IMR-90 (cell line): ENCODE measurements around the gene SLC2A6. TPM values are rescaled to one million over a fixed set of nuclear protein-coding genes. Genes with fewer than 3 reads are reported as not detected.

Source experiments
- ATAC-seq: fragments of 200-7000 bp; cut with Tn5 transposase; 2 replicates; pipeline ENCODE4 v1.9.1; 2020; ENCODE audit warnings: low read depth, mild to moderate bottlenecking, moderate library complexity
- BruUV-seq: library from RNA; stranded (reverse); fragments of 400-500 nt; replicated peaks from 2 replicates; lab custom pipeline; 2021; lab: Mats Ljungman, UMichigan
- CTCF ChIA-PET: fragments of 300-600 bp; formaldehyde crosslinking; extraction: SDS; loops from one replicate; lab custom pipeline; 2021; ENCODE audit warnings: antibody characterized with exemption; lab: Yijun Ruan, JAX
- POLR2A ChIA-PET: fragments of 300-600 bp; sonication (Branson Sonifier 250); formaldehyde crosslinking; loops from one replicate; lab custom pipeline; 2022; ENCODE audit warnings: antibody characterized with exemption; ENCODE audit not compliant: unreplicated experiment; lab: Charles Lee
- DNase-seq: peaks from one replicate; pipeline ENCODE4 v3.0.0; 2013
- H2AFZ ChIP-seq: replicated peaks from 2 replicates; pipeline ENCODE3; 2013; ENCODE audit warnings: low read length, mild to moderate bottlenecking; ENCODE audit not compliant: poor library complexity
- H2AK5ac ChIP-seq: 2 replicates; pipeline ENCODE4 v1.6.1; 2013; ENCODE audit warnings: low read depth, low read length, inconsistent platforms
- H2AK9ac ChIP-seq: replicated peaks from 2 replicates; pipeline ENCODE3; 2013; ENCODE audit warnings: mild to moderate bottlenecking, low read depth, low read length, moderate library complexity; ENCODE audit not compliant: poor library complexity
- H2BK120ac ChIP-seq: 2 replicates; pipeline ENCODE4 v1.6.1; 2013; ENCODE audit warnings: low read depth, low read length, inconsistent platforms
- H2BK15ac ChIP-seq: 3 replicates; pipeline ENCODE4 v1.6.1; 2013; ENCODE audit warnings: low read depth, low read length, inconsistent platforms
- H2BK20ac ChIP-seq: 2 replicates; pipeline ENCODE4 v1.6.1; 2013; ENCODE audit warnings: low read depth, mild to moderate bottlenecking, inconsistent platforms, low read length, moderate library complexity
- H2BK5ac ChIP-seq: 2 replicates; pipeline ENCODE4 v1.6.1; 2013; ENCODE audit warnings: mild to moderate bottlenecking, low read depth, low read length, inconsistent platforms; ENCODE audit not compliant: poor library complexity, severe bottlenecking
- H3K14ac ChIP-seq: replicated peaks from 2 replicates; pipeline ENCODE4 v1.6.1; 2013; ENCODE audit warnings: low read depth, low read length, inconsistent platforms
- H3K18ac ChIP-seq: 2 replicates; pipeline ENCODE4 v1.6.1; 2013; ENCODE audit warnings: low read depth, low read length, control low read depth
- H3K23ac ChIP-seq: 2 replicates; pipeline ENCODE4 v1.6.1; 2013; ENCODE audit warnings: low read depth, low read length, inconsistent platforms
- H3K27ac ChIP-seq: 2 replicates; pipeline ENCODE4 v1.5.1; 2013; ENCODE audit warnings: mild to moderate bottlenecking, control low read depth, low read length; ENCODE audit not compliant: insufficient read depth
- H3K27me3 ChIP-seq: 2 replicates; pipeline ENCODE4 v1.6.1; 2013; ENCODE audit warnings: low read length; ENCODE audit not compliant: control insufficient read depth, insufficient read depth
- H3K36me3 ChIP-seq: 2 replicates; pipeline ENCODE4 v1.6.1; 2013; ENCODE audit warnings: low read length, mixed read lengths; ENCODE audit not compliant: control insufficient read depth, insufficient read depth
- H3K4ac ChIP-seq: 2 replicates; pipeline ENCODE4 v1.6.1; 2013; ENCODE audit warnings: low read depth, low read length, inconsistent platforms
- H3K4me1 ChIP-seq: 2 replicates; pipeline ENCODE4 v1.6.1; 2013; ENCODE audit warnings: low read length, mixed read lengths; ENCODE audit not compliant: control insufficient read depth, insufficient read depth
- H3K4me2 ChIP-seq: 2 replicates; pipeline ENCODE4 v1.6.1; 2013; ENCODE audit warnings: low read depth, mild to moderate bottlenecking, control low read depth, low read length, moderate library complexity
- H3K4me3 ChIP-seq: 2 replicates; pipeline ENCODE4 v1.5.1; 2013; ENCODE audit warnings: low read depth, mild to moderate bottlenecking, control low read depth, low read length, moderate library complexity; ENCODE audit not compliant: insufficient read depth
- H3K56ac ChIP-seq: 2 replicates; pipeline ENCODE4 v1.6.1; 2013; ENCODE audit warnings: low read length, inconsistent platforms; ENCODE audit not compliant: insufficient read depth; ENCODE audit errors: extremely low read depth
- H3K79me1 ChIP-seq, 2 experiments: 2 replicates each; pipeline ENCODE4 v1.6.1; 2013; ENCODE audit warnings: low read length in 2 of 2, inconsistent platforms in 1 of 2, low read depth in 1 of 2
- H3K9ac ChIP-seq: 2 replicates; pipeline ENCODE4 v1.6.1; 2013; ENCODE audit warnings: low read depth, low read length, control low read depth
- H3K9me1 ChIP-seq: 2 replicates; pipeline ENCODE4 v1.6.1; 2013; ENCODE audit warnings: low read length, inconsistent platforms; ENCODE audit not compliant: insufficient read depth
- H3K9me3 ChIP-seq: 2 replicates; pipeline ENCODE4 v1.6.1; 2013; ENCODE audit warnings: low read length; ENCODE audit not compliant: control insufficient read depth, insufficient read depth
- H4K20me1 ChIP-seq: 2 replicates; pipeline ENCODE4 v1.6.1; 2013; ENCODE audit warnings: low read length, inconsistent platforms; ENCODE audit not compliant: insufficient read depth
- H4K5ac ChIP-seq: 2 replicates; pipeline ENCODE4 v1.6.1; 2013; ENCODE audit warnings: mild to moderate bottlenecking, low read depth, low read length, control low read depth
- H4K8ac ChIP-seq, 2 experiments: 2 replicates each; pipeline ENCODE4 v1.6.1; 2013; ENCODE audit warnings: low read depth in 2 of 2, low read length in 2 of 2, control low read depth in 1 of 2, inconsistent platforms in 1 of 2
- H4K91ac ChIP-seq: 2 replicates; pipeline ENCODE4 v1.6.1; 2013; ENCODE audit warnings: low read depth, low read length, inconsistent platforms; ENCODE audit not compliant: insufficient read depth
- BHLHE40 ChIP-seq: fragments of 150-350 bp; IDR thresholded peaks from 2 replicates; pipeline ENCODE4 v1.6.1; 2016; ENCODE audit warnings: mild to moderate bottlenecking, low read depth, low read length
- CEBPB ChIP-seq: IDR thresholded peaks from 2 replicates; pipeline ENCODE4 v1.6.1; 2012; ENCODE audit warnings: low read depth, low read length, improper control_type of control experiment
- CHD1 ChIP-seq: IDR thresholded peaks from 2 replicates; pipeline ENCODE4 v1.6.1; 2012; ENCODE audit warnings: low read depth, low read length, improper control_type of control experiment
- ELK1 ChIP-seq: fragments of 150-350 bp; IDR thresholded peaks from 2 replicates; pipeline ENCODE4 v1.6.1; 2016; ENCODE audit warnings: low read depth, mild to moderate bottlenecking, low read length, moderate library complexity, borderline replicate concordance
- FOS ChIP-seq: fragments of 150-350 bp; IDR thresholded peaks from 2 replicates; pipeline ENCODE4 v1.6.1; 2016; ENCODE audit warnings: low read depth, low read length
- MAFK ChIP-seq: IDR thresholded peaks from 2 replicates; pipeline ENCODE4 v1.6.1; 2012; ENCODE audit warnings: low read depth, low read length, improper control_type of control experiment
- MAZ ChIP-seq: IDR thresholded peaks from 2 replicates; pipeline ENCODE4 v1.6.1; 2012; ENCODE audit warnings: low read depth, mild to moderate bottlenecking, low read length, improper control_type of control experiment, moderate library complexity, borderline replicate concordance
- MXI1 ChIP-seq: IDR thresholded peaks from 2 replicates; pipeline ENCODE4 v1.6.1; 2012; ENCODE audit warnings: low read depth, mild to moderate bottlenecking, low read length, moderate library complexity, borderline replicate concordance
- NFE2L2 ChIP-seq: fragments of 150-350 bp; IDR thresholded peaks from 2 replicates; pipeline ENCODE4 v1.6.1; 2016; ENCODE audit warnings: low read depth, mild to moderate bottlenecking, low read length
- POLR2A ChIP-seq: IDR thresholded peaks from 2 replicates; pipeline ENCODE4 v1.6.1; 2012; ENCODE audit warnings: mild to moderate bottlenecking, low read depth, low read length
- RAD21 ChIP-seq: IDR thresholded peaks from 2 replicates; pipeline ENCODE4 v1.6.1; 2012; ENCODE audit warnings: low read length, improper control_type of control experiment
- RCOR1 ChIP-seq: IDR thresholded peaks from 2 replicates; pipeline ENCODE4 v1.6.1; 2012; ENCODE audit warnings: mild to moderate bottlenecking, low read length, improper control_type of control experiment; ENCODE audit not compliant: insufficient replicate concordance
- RFX5 ChIP-seq: IDR thresholded peaks from 2 replicates; pipeline ENCODE4 v1.8.0; 2012; ENCODE audit warnings: low read depth, mild to moderate bottlenecking, low read length, moderate library complexity
- SMC3 ChIP-seq: fragments of 150-350 bp; IDR thresholded peaks from 2 replicates; pipeline ENCODE4 v1.6.1; 2016; ENCODE audit warnings: low read depth, mild to moderate bottlenecking, antibody characterized with exemption, low read length, moderate library complexity
- USF2 ChIP-seq: fragments of 150-350 bp; IDR thresholded peaks from 2 replicates; pipeline ENCODE4 v1.6.1; 2017; ENCODE audit warnings: mild to moderate bottlenecking, antibody characterized with exemption, low read length, low read depth
- WGBS, 2 experiments: methylation state at CpG; one replicate each; pipeline versions ENCODE4 v1.1.5 to v1.1.7; 2013; ENCODE audit warnings: missing lambda C conversion rate in 2 of 2; ENCODE audit not compliant: insufficient read length in 1 of 2; ENCODE audit errors: extremely low coverage in 2 of 2; 5-methylcytosine and 5-hydroxymethylcytosine counted together
- dilution Hi-C: fragments of 300-500 bp; cut with HindIII; formaldehyde crosslinking; loops from one replicate; pipeline ENCODE4 v1.14.3; 2018; ENCODE audit warnings: low sequenced_read_pairs; ENCODE audit not compliant: unreplicated experiment
- in situ Hi-C: fragments of 300-500 bp; cut with MboI; formaldehyde crosslinking; loops from 3 replicates; pipeline ENCODE4 v1.14.3; 2019; ENCODE audit warnings: low sequenced_read_pairs, inconsistent platforms, mixed read lengths
- intact Hi-C: fragments of 100-400 bp; cut with micrococcal nuclease; formaldehyde crosslinking; loops from 2 replicates; pipeline ENCODE4 v1.10.0; 2022
- polyA plus RNA-seq, 3 experiments: library from polyadenylated mRNA; depleted of rRNA; stranded (reverse); fragments of >200 nt; gene quantifications; 2 replicates each; pipeline ENCODE4 v1.2.3, GENCODE V29; 2012; ENCODE audit warnings: low replicate concordance in 1 of 3
- total RNA-seq: library from RNA; depleted of rRNA; stranded (reverse); fragments of >200 nt; gene quantifications from 2 replicates; pipeline ENCODE4 v1.2.3, GENCODE V29; 2012
- TF ChIP-seq, protein P1 (sequence below): conservative IDR thresholded peaks from 2 replicates; pipeline ENCODE4 v1.5.1; 2012; ENCODE audit warnings: mild to moderate bottlenecking, low read depth, low read length, improper control_type of control experiment

Gene SLC2A6
- total and polyA plus RNA-seq, 2 of the 4 experiments (the other 2 are of a cell fraction): 2.9 to 8.5 TPM

GRCh38 chr9:133425049-133425632 lies 53.8 kb downstream of the SLC2A6 start:
- Histone ChIP-seq H3K4ac (no peak overlapping the region), H4K8ac (no peak overlapping the region), H2AFZ (no peak overlapping the region), H3K36me3 (peaks cover 4% of the 10 kb centered on the region; the same call in 1 of the 2 replicates), H3K23ac (no peak overlapping the region), H3K4me2 (no peak overlapping the region), H4K20me1 (peaks cover 8% of the 10 kb centered on the region; the same call in 1 of the 2 replicates), H3K4me1 (peaks cover 8% of the 10 kb centered on the region; the same call in 1 of the 2 replicates), H2AK9ac (no peak overlapping the region), H3K27ac (no peak overlapping the region), H2BK120ac (no peak overlapping the region), H4K91ac (no peak overlapping the region), H2AK5ac (no peak overlapping the region), H3K9me3 (no peaks in the 10 kb centered on the region), H3K56ac (no peak overlapping the region), H3K18ac (no peak overlapping the region), H2BK5ac (no peak overlapping the region), H3K14ac (no peak overlapping the region), H2BK15ac (no peak overlapping the region), H3K79me1 (no peaks in the 10 kb centered on the region), H4K5ac (no peak overlapping the region), H3K4me3 (no peak overlapping the region), H3K9ac (no peak overlapping the region), H3K27me3 (peaks cover 15% of the 10 kb centered on the region), H3K9me1 (peaks cover 14% of the 10 kb centered on the region), H2BK20ac (no peak overlapping the region)
- intact Hi-C loops: no loop called here
- no TSS peak for BruUV-seq
- in situ Hi-C loops: no loop called here
- CTCF ChIA-PET: no interaction called here
- DNase-seq (no peak), ATAC-seq (no peak)
- dilution Hi-C loops: no loop called here
- POLR2A ChIA-PET: no interaction called here
- TF ChIP-seq MAZ (no peak), MXI1 (no peak), NFE2L2 (no peak), BHLHE40 (no peak), CHD1 (no peak), SMC3 (no peak), POLR2A (no peak), USF2 (no peak), FOS (no peak), MAFK (no peak), ELK1 (no peak), CEBPB (no peak), RCOR1 (no peak), RAD21 (no peak), RFX5 (no peak)
- TF ChIP-seq, protein P1, sequence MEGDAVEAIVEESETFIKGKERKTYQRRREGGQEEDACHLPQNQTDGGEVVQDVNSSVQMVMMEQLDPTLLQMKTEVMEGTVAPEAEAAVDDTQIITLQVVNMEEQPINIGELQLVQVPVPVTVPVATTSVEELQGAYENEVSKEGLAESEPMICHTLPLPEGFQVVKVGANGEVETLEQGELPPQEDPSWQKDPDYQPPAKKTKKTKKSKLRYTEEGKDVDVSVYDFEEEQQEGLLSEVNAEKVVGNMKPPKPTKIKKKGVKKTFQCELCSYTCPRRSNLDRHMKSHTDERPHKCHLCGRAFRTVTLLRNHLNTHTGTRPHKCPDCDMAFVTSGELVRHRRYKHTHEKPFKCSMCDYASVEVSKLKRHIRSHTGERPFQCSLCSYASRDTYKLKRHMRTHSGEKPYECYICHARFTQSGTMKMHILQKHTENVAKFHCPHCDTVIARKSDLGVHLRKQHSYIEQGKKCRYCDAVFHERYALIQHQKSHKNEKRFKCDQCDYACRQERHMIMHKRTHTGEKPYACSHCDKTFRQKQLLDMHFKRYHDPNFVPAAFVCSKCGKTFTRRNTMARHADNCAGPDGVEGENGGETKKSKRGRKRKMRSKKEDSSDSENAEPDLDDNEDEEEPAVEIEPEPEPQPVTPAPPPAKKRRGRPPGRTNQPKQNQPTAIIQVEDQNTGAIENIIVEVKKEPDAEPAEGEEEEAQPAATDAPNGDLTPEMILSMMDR: no peak
- WGBS, 2 experiments: 82% methylated on average over 17 of the region's 22 CpGs; no CpG with 5 or more reads in 1 of the 2 experiments
